ENCODE measurements around the gene FAM107B.

Gene FAM107B

GRCh38 chr10:14587540-14588083 lies 187.1 kb downstream of the FAM107B start:
- no peak for TF ChIP-seq RBAK (tag by site-specific recombination; IDR thresholded peaks at IDR 0.05)
- TF ChIP-seq ZNF214 (tag by site-specific recombination; IDR thresholded peaks at IDR 0.05; ENCODE audit: borderline replicate concordance), result no peak
- TF ChIP-seq ZBTB21 (tag by site-specific recombination; IDR thresholded peaks at IDR 0.05), result no peak
- no peak for TF ChIP-seq ZNF664 (tag by site-specific recombination; IDR thresholded peaks at IDR 0.05)
- TF ChIP-seq PRDM1 (tag by site-specific recombination; IDR thresholded peaks at IDR 0.05), result no peak
- TF ChIP-seq ZNF140 (tag by site-specific recombination; IDR thresholded peaks at IDR 0.05), result no peak
- no peak for TF ChIP-seq ZNF248 (tag by site-specific recombination; IDR thresholded peaks at IDR 0.05)
- ChIA-PET POLR2A (interaction anchor here (1.6 kb wide), 1 partner anchor 250 kb away, joined by 4 read pairs; the partner anchor contains the start of genes CDNF, HSPA14 and MSANTD7), CTCF (no interaction called here)
- H3K27ac ChIP-seq (ENCODE audit: extremely low read depth, low read depth, low read length), result no peak overlapping the region
- H3K36me3 ChIP-seq (ENCODE audit: control insufficient read depth in 2 of 2, insufficient read depth in 1 of 2, low read length in 2 of 2), result no peaks in the 10 kb centered on the region
- H3K9me3 ChIP-seq (ENCODE audit: control insufficient read depth, insufficient read depth, low read depth, low read length), result no peaks in the 10 kb centered on the region
- no peak overlapping the region for H3K4me3 ChIP-seq (ENCODE audit: low read depth, low read length)
- peaks cover 3% of the 10 kb centered on the region; the same call in 1 of the 2 replicates for H3K4me1 ChIP-seq (ENCODE audit: control insufficient read depth, insufficient read depth, low read length)

GRCh38 chr10:14586901-14587300 lies 187.8 kb downstream of the FAM107B start:
- ChIA-PET POLR2A (no interaction called here), CTCF (no interaction called here)
- Histone ChIP-seq H3K4me1 (ENCODE audit: control insufficient read depth, insufficient read depth, low read length) (peaks cover 3% of the 10 kb centered on the region; the same call in 1 of the 2 replicates), H3K36me3 (ENCODE audit: control insufficient read depth in 2 of 2, insufficient read depth in 1 of 2, low read length in 2 of 2) (no peaks in the 10 kb centered on the region), H3K9me3 (ENCODE audit: control insufficient read depth, insufficient read depth, low read depth, low read length) (no peaks in the 10 kb centered on the region), H3K4me3 (ENCODE audit: low read depth, low read length) (no peak overlapping the region), H3K27ac (ENCODE audit: extremely low read depth, low read depth, low read length) (no peak overlapping the region)
- no peak for TF ChIP-seq REPIN1 (tag by site-specific recombination; IDR thresholded peaks at IDR 0.05; ENCODE audit: low read depth)
- no peak for TF ChIP-seq ZNF335 (tag by site-specific recombination; conservative IDR thresholded peaks at IDR 0.05)
- no peak for TF ChIP-seq ZNF704 (tag by site-specific recombination; IDR thresholded peaks at IDR 0.05)

GRCh38 chr10:14585287-14586193 lies 189.2 kb downstream of the FAM107B start:
- ChIA-PET CTCF (no interaction called here), POLR2A (no interaction called here)
- Histone ChIP-seq H3K36me3 (ENCODE audit: control insufficient read depth in 2 of 2, insufficient read depth in 1 of 2, low read length in 2 of 2) (no peaks in the 10 kb centered on the region), H3K4me1 (ENCODE audit: control insufficient read depth, insufficient read depth, low read length) (peaks cover 3% of the 10 kb centered on the region; the same call in 1 of the 2 replicates), H3K27ac (ENCODE audit: extremely low read depth, low read depth, low read length) (no peak overlapping the region), H3K9me3 (ENCODE audit: control insufficient read depth, insufficient read depth, low read depth, low read length) (no peaks in the 10 kb centered on the region), H3K4me3 (ENCODE audit: low read depth, low read length) (no peak overlapping the region)
- TF ChIP-seq ZNF514 (tag by site-specific recombination; IDR thresholded peaks at IDR 0.05), result no peak
- TF ChIP-seq ZNF501 (tag by site-specific recombination; IDR thresholded peaks at IDR 0.05), result no peak
- TF ChIP-seq ZNF664 (tag by site-specific recombination; IDR thresholded peaks at IDR 0.05), result no peak
- TF ChIP-seq BCL11A (tag by site-specific recombination; IDR thresholded peaks at IDR 0.05; ENCODE audit: low read depth), result no peak
- TF ChIP-seq ZSCAN5A (tag by site-specific recombination; IDR thresholded peaks at IDR 0.05), result no peak
- TF ChIP-seq ZNF529 (tag by site-specific recombination; IDR thresholded peaks at IDR 0.05; ENCODE audit: insufficient replicate concordance), result no peak
- no peak for TF ChIP-seq ZNF623 (tag by site-specific recombination; IDR thresholded peaks at IDR 0.05)
- no peak for TF ChIP-seq ZNF184 (tag by site-specific recombination; IDR thresholded peaks at IDR 0.05)

Measured in HEK293 (cell line).